DMS153 treated with DMSO at 0.1 percent for 48 hours (cell line): ENCODE measurements around the gene NHLH1.
A peak's percentile ranks its signal among the peaks of the same experiment; 100 is the strongest.
"Not testable (repeated sequence)": the region's sequence is repeated elsewhere in the genome, so short reads cannot be mapped to it uniquely, and the experiment has no call there.

Experiments
- DNase-seq: peaks from one replicate; lab custom pipeline; 2025; ENCODE audit not compliant: unreplicated experiment; lab: John Stamatoyannopoulos, UW

NHLH1 gene

GRCh38 chr1:160376525-160377131, 9.8 kb downstream of the NHLH1 start:
- peak; percentile 89 for DNase-seq

- DNase-seq: no peak
Measured at GRCh38 chr1:160377585-160378206, 10.8 kb downstream of the NHLH1 start.

- not testable (repeated sequence) for DNase-seq
Measured at GRCh38 chr1:160384812-160385211, 17.9 kb downstream of the NHLH1 start.

- DNase-seq: not testable (repeated sequence)
Measured at GRCh38 chr1:160388406-160388805, 21.5 kb downstream of the NHLH1 start.

- no peak for DNase-seq
Measured at GRCh38 chr1:160394673-160395072, 27.8 kb downstream of the NHLH1 start.

GRCh38 chr1:160397651-160398050, 30.8 kb downstream of the NHLH1 start:
- DNase-seq: no peak

GRCh38 chr1:160398823-160399222, 32.0 kb downstream of the NHLH1 start:
- DNase-seq: no peak

GRCh38 chr1:160399544-160400222, 32.8 kb downstream of the NHLH1 start:
- no peak for DNase-seq

GRCh38 chr1:160400223-160400645, 33.4 kb downstream of the NHLH1 start, which contains the start of gene VANGL2:
Gene VANGL2 (plus strand): TSS chr1:160400564. CDS start chr1:160415838, 15,274 bp downstream.
- peak; percentile 34 for DNase-seq

- DNase-seq: no peak
Measured at GRCh38 chr1:160400646-160401486, 34.0 kb downstream of the NHLH1 start.

- DNase-seq: no peak
Measured at GRCh38 chr1:160401487-160401805, 34.6 kb downstream of the NHLH1 start.

GRCh38 chr1:160402001-160402795, 35.3 kb downstream of the NHLH1 start:
- DNase-seq: no peak

- no peak for DNase-seq
Measured at GRCh38 chr1:160403244-160403643, 36.4 kb downstream of the NHLH1 start.

- no peak for DNase-seq
Measured at GRCh38 chr1:160404094-160404493, 37.2 kb downstream of the NHLH1 start.

- no peak for DNase-seq
Measured at GRCh38 chr1:160405331-160405877, 38.5 kb downstream of the NHLH1 start.

- DNase-seq: no peak
Measured at GRCh38 chr1:160406131-160406968, 39.5 kb downstream of the NHLH1 start.

GRCh38 chr1:160407839-160408801, 41.2 kb downstream of the NHLH1 start:
- DNase-seq: no peak

GRCh38 chr1:160408864-160409263, 42.0 kb downstream of the NHLH1 start:
- DNase-seq: no peak
